ENCODE data around the gene CYP4F22. TPM values are rescaled to one million over a fixed set of nuclear protein-coding genes. Genes with fewer than 3 reads are reported as not detected.

CYP4F22 gene
- total RNA-seq (2021; fragmentation: NEBNext Ultra II Directional; extraction: Animal tissue kit (Norgen Biotek cat#: 25700)) (not detected in 2 replicates), polyA plus RNA-seq (2011; rRNA removed) (not detected in 2 replicates), polyA minus RNA-seq (2011; rRNA and poly(A)+ RNA removed) (0.07 TPM in 1 of 2 replicates, not detected in the other)
- 0.04 TPM for polyA plus RNA-seq (2011; cell fraction: cytosol; rRNA removed)
- not detected for polyA plus RNA-seq (2011; cell fraction: nucleus; rRNA removed)
- not detected in 4 replicates for polyA plus RNA-seq (2012, experiment 1 of 2)
- not detected for polyA plus RNA-seq (2012, experiment 2 of 2)
- 2.5 TPM for polyA plus RNA-seq (2013, experiment 1 of 2)
- polyA plus RNA-seq (2013, experiment 2 of 2) = 2.9 TPM
- not detected for polyA minus RNA-seq (2011; cell fraction: cytosol; rRNA and poly(A)+ RNA removed)
- not detected for polyA minus RNA-seq (2011; cell fraction: nucleus; rRNA and poly(A)+ RNA removed)
- long read RNA-seq, experiment 1 = 0 reads
- long read RNA-seq, experiment 2 = 0 reads

DNA sequence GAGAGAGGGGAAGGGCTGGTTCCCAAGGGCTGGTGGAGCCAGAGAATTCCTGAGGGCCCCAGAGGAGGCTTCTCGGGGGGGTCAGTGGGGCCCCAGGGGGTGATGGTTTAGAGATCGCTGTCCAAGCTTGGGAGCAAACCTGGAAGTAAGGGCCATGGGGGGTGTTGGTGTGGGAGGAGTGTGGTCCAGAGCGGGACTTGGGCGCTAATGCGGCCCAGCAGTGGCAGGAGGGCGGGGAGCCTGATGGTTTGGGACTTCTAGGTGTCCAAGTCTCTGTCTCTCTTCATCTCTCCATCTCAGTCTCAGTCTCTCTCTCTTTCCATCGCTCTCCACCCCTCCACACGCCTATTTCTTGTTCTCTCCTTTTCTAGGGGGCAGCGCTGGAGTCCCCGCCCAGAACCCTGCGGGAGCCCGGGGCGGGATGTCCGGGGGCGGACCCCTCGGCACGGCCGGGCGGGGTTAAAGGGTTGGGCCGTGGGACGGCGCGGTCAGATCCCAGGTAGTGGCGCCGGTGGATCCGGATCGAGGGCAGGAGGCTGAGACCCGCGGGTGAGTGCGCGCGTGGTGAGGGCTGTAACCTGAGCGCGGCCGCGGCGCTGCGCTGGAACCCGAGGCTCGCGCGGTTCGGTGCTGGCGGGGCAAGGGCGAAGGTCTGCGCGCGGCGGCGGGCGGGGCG lies at the start of gene CYP4F22:
Gene CYP4F22 (plus strand): TSS at position 491 of the 676 bp plus-strand sequence. CDS start 16,812 bp downstream, outside the sequence.
- no peak within 1 kb of the TSS for H3K4ac ChIP-seq (replicated peaks; ENCODE audit: insufficient read length, low read depth, low read length)
- no peaks in the 10 kb centered on the region for H4K20me1 ChIP-seq (replicated peaks in 1 of 2; ENCODE audit: control insufficient read depth in 1 of 2, insufficient read depth in 2 of 2, low read length in 2 of 2)
- no peak within 1 kb of the TSS for H2AK5ac ChIP-seq (ENCODE audit: low read depth, low read length)
- no peak within 1 kb of the TSS for H3K4me3 ChIP-seq (ENCODE audit: extremely low read depth in 1 of 4, insufficient read depth in 2 of 4, low read depth in 3 of 4, low read length in 4 of 4)
- ChIA-PET POLR2A (ENCODE audit: partially characterized antibody) (no interaction called here), CTCF (ENCODE audit: partially characterized antibody) (interaction anchor here (1.2 kb wide), 1 partner anchor 10 kb away, joined by 3 read pairs; no protein-coding TSS in a partner anchor)
- no peak within 1 kb of the TSS for H2BK5ac ChIP-seq (ENCODE audit: low read depth, low read length)
- no peak within 1 kb of the TSS for H3K4me2 ChIP-seq (ENCODE audit: insufficient read depth in 1 of 2, low read depth in 2 of 2, low read length in 2 of 2)
- H3K4me1 ChIP-seq (replicated peaks in 1 of 4; ENCODE audit: control insufficient read depth in 3 of 4, insufficient read depth in 4 of 4, low read length in 3 of 4) = no peaks in the 10 kb centered on the region; a peak in 1 of 7 replicates
- H4K5ac ChIP-seq (ENCODE audit: insufficient read length, low read depth, low read length) = no peak within 1 kb of the TSS
- H3K18ac ChIP-seq (ENCODE audit: extremely low read depth, low read length) = no peak within 1 kb of the TSS
- no peak within 1 kb of the TSS for H2AFZ ChIP-seq (ENCODE audit: low read length)
- no peak within 1 kb of the TSS for H3K56ac ChIP-seq (replicated peaks; ENCODE audit: insufficient read length, low read depth, low read length)
- no peak within 1 kb of the TSS for H2BK120ac ChIP-seq (replicated peaks; ENCODE audit: low read depth, low read length)
- H4K91ac ChIP-seq (replicated peaks; ENCODE audit: insufficient read length, low read length) = no peak within 1 kb of the TSS
- no peaks in the 10 kb centered on the region for H3K79me2 ChIP-seq (ENCODE audit: control insufficient read depth in 1 of 2, insufficient read depth in 2 of 2, low read length in 2 of 2)
- no peak within 1 kb of the TSS for H3K9ac ChIP-seq (replicated peaks in 1 of 4; ENCODE audit: extremely low read depth in 1 of 4, low read depth in 3 of 4, low read length in 3 of 4)
- H2BK12ac ChIP-seq (ENCODE audit: low read depth, low read length) = no peak within 1 kb of the TSS
- 85% methylated on average over 10 of the region's 52 CpGs; no CpG with 5 or more reads in 1 of the 2 experiments for WGBS, 2 experiments (ENCODE audit: extremely low coverage in 1 of 2, insufficient coverage in 1 of 2, insufficient read length in 1 of 2, insufficient replicate concordance in 2 of 2, low coverage in 1 of 2, low lambda C conversion rate in 2 of 2, missing lambda C conversion rate in 1 of 2)
- no peak within 1 kb of the TSS for H3K27ac ChIP-seq (ENCODE audit: low read depth, low read length)
- FAIRE-seq (no peak), DNase-seq (ENCODE audit: low read depth in 1 of 2, low spot score in 2 of 2) (no peak)
- H2BK20ac ChIP-seq (ENCODE audit: low read length) = no peak within 1 kb of the TSS
- no peaks in the 10 kb centered on the region for H3K27me3 ChIP-seq (replicated peaks in 1 of 4; ENCODE audit: control insufficient read depth in 3 of 4, extremely low read depth in 1 of 4, insufficient read depth in 3 of 4, low read length in 3 of 4)
- no peak within 1 kb of the TSS for H3K14ac ChIP-seq (ENCODE audit: insufficient read length)
- H3K36me3 ChIP-seq (ENCODE audit: control insufficient read depth in 2 of 4, insufficient read depth in 4 of 4, low read length in 3 of 4) = no peaks in the 10 kb centered on the region
- H2BK15ac ChIP-seq (ENCODE audit: low read length) = no peak within 1 kb of the TSS
- no peaks in the 10 kb centered on the region for H3K23me2 ChIP-seq (ENCODE audit: low read depth, low read length)
- no peak within 1 kb of the TSS for H4K8ac ChIP-seq (ENCODE audit: extremely low read depth, insufficient read depth, low read length)
- H3K23ac ChIP-seq (ENCODE audit: insufficient read length) = no peak within 1 kb of the TSS
- peaks cover 52 to 79% of the 10 kb centered on the region in 2 experiments for H3K9me3 ChIP-seq (ENCODE audit: insufficient read depth in 2 of 2, low read depth in 1 of 2, low read length in 1 of 2)
- H3K79me1 ChIP-seq (ENCODE audit: low read depth, low read length) = no peaks in the 10 kb centered on the region
- TF ChIP-seq SIRT6 (IDR thresholded peaks at IDR 0.05; ENCODE audit: low read length) = no peak
- TF ChIP-seq CHD1 (IDR thresholded peaks at IDR 0.05; ENCODE audit: low read depth, low read length) = no peak
- TF ChIP-seq HDAC6 (IDR thresholded peaks at IDR 0.05; ENCODE audit: low read depth, low read length) = no peak
- TF ChIP-seq FOSL1 (IDR thresholded peaks at IDR 0.05; ENCODE audit: insufficient read depth, low read depth, low read length) = no peak
- no peak for TF ChIP-seq SIX5 (IDR thresholded peaks at IDR 0.05; ENCODE audit: low read depth, low read length)
- TF ChIP-seq JUN (IDR thresholded peaks at IDR 0.05; ENCODE audit: low read depth, low read length) = no peak
- TF ChIP-seq, protein P1, sequence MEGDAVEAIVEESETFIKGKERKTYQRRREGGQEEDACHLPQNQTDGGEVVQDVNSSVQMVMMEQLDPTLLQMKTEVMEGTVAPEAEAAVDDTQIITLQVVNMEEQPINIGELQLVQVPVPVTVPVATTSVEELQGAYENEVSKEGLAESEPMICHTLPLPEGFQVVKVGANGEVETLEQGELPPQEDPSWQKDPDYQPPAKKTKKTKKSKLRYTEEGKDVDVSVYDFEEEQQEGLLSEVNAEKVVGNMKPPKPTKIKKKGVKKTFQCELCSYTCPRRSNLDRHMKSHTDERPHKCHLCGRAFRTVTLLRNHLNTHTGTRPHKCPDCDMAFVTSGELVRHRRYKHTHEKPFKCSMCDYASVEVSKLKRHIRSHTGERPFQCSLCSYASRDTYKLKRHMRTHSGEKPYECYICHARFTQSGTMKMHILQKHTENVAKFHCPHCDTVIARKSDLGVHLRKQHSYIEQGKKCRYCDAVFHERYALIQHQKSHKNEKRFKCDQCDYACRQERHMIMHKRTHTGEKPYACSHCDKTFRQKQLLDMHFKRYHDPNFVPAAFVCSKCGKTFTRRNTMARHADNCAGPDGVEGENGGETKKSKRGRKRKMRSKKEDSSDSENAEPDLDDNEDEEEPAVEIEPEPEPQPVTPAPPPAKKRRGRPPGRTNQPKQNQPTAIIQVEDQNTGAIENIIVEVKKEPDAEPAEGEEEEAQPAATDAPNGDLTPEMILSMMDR (IDR thresholded peaks at IDR 0.05; ENCODE audit: control extremely low read depth in 1 of 3, insufficient read depth in 1 of 3, low read depth in 1 of 3, low read length in 3 of 3) = no peak
- no peak for TF ChIP-seq SAP30 (IDR thresholded peaks at IDR 0.05; ENCODE audit: insufficient read depth, insufficient replicate concordance, low read length)
- no peak for TF ChIP-seq SP2 (IDR thresholded peaks at IDR 0.05; ENCODE audit: low read length)
